ENCODE results near the gene UQCR11.

The UQCR11 gene

GRCh38 chr19:1613146-1613545 lies 7.9 kb upstream of the UQCR11 start:
- peaks cover 80% of the 10 kb centered on the region for H3K36me3 Mint-ChIP-seq (ENCODE audit: low read depth)
- no peaks in the 10 kb centered on the region for H3K9me3 Mint-ChIP-seq
- no peak for DNase-seq
- no peak overlapping the region for H3K4me3 Mint-ChIP-seq
- H3K4me1 Mint-ChIP-seq (ENCODE audit: low read depth): peaks cover 47% of the 10 kb centered on the region
- no peak overlapping the region for H3K27ac Mint-ChIP-seq
- H3K27me3 Mint-ChIP-seq: no peaks in the 10 kb centered on the region

- Mint-ChIP-seq H3K4me3 (no peak overlapping the region), H3K27me3 (no peaks in the 10 kb centered on the region), H3K36me3 (ENCODE audit: low read depth) (peaks cover 74% of the 10 kb centered on the region), H3K27ac (no peak overlapping the region), H3K4me1 (ENCODE audit: low read depth) (peaks cover 42% of the 10 kb centered on the region), H3K9me3 (no peaks in the 10 kb centered on the region)
- DNase-seq: no peak
Observed at GRCh38 chr19:1612114-1613086, 7.1 kb upstream of the UQCR11 start.

- peak overlapping the region; percentile 55 for H3K27ac Mint-ChIP-seq
- no peak for DNase-seq
- no peaks in the 10 kb centered on the region for H3K9me3 Mint-ChIP-seq
- H3K27me3 Mint-ChIP-seq: no peaks in the 10 kb centered on the region
- peaks cover 64% of the 10 kb centered on the region for H3K36me3 Mint-ChIP-seq (ENCODE audit: low read depth)
- H3K4me3 Mint-ChIP-seq: no peak overlapping the region
- peaks cover 40% of the 10 kb centered on the region for H3K4me1 Mint-ChIP-seq (ENCODE audit: low read depth)
Observed at GRCh38 chr19:1611353-1611752, 6.1 kb upstream of the UQCR11 start.

DNA sequence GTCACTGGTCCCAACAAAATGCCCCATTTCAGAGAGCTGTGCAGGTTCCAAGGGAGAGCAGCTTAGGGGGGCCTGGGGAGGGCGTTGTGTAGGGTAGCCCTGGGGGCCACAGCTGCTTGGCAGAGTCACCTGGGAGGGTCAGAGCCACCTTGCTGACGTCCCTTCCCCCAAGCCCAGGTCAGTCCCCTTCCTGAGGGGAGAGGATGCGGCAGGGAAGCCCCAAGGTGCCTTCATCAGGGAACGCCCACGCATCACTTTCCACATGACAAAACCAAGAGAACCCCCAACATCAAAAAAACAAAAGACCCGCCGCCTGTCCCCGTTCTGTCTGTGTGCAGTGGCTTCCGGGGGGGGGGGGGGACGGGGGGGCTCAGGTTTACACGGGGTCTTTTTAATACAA lies 5.3 kb upstream of the UQCR11 start:
- Mint-ChIP-seq H3K4me1 (ENCODE audit: low read depth) (peaks cover 45% of the 10 kb centered on the region), H3K9me3 (no peaks in the 10 kb centered on the region), H3K27me3 (no peaks in the 10 kb centered on the region), H3K36me3 (ENCODE audit: low read depth) (peaks cover 56% of the 10 kb centered on the region), H3K4me3 (no peak overlapping the region), H3K27ac (no peak overlapping the region)
- no peak for DNase-seq

GRCh38 chr19:1609680-1610474 lies 4.6 kb upstream of the UQCR11 start:
- no peak for DNase-seq
- H3K9me3 Mint-ChIP-seq: no peaks in the 10 kb centered on the region
- no peaks in the 10 kb centered on the region for H3K27me3 Mint-ChIP-seq
- H3K27ac Mint-ChIP-seq: peak overlapping the region; percentile 50
- no peak overlapping the region for H3K4me3 Mint-ChIP-seq
- peaks cover 45% of the 10 kb centered on the region for H3K4me1 Mint-ChIP-seq (ENCODE audit: low read depth)
- H3K36me3 Mint-ChIP-seq (ENCODE audit: low read depth): peaks cover 52% of the 10 kb centered on the region

DNA sequence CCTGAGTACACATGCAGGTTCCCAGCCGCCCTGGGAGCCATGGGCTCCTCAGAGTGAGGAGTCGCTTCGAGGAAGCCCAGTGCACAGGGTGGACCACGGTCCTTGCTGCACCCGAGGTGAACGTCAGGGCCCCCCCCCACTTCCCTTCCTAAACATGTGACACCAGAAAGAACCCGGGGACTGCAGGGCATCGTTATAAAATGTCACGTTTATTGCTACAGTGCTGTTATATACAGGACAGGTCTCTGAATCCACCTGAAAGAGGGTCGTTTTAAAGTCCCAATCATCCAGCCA lies 3.8 kb upstream of the UQCR11 start:
- Mint-ChIP-seq H3K4me3 (no peak overlapping the region), H3K9me3 (no peaks in the 10 kb centered on the region), H3K27ac (peak overlapping the region; percentile 44), H3K36me3 (ENCODE audit: low read depth) (peaks cover 52% of the 10 kb centered on the region), H3K4me1 (ENCODE audit: low read depth) (peaks cover 48% of the 10 kb centered on the region), H3K27me3 (no peaks in the 10 kb centered on the region)
- DNase-seq: no peak

DNA sequence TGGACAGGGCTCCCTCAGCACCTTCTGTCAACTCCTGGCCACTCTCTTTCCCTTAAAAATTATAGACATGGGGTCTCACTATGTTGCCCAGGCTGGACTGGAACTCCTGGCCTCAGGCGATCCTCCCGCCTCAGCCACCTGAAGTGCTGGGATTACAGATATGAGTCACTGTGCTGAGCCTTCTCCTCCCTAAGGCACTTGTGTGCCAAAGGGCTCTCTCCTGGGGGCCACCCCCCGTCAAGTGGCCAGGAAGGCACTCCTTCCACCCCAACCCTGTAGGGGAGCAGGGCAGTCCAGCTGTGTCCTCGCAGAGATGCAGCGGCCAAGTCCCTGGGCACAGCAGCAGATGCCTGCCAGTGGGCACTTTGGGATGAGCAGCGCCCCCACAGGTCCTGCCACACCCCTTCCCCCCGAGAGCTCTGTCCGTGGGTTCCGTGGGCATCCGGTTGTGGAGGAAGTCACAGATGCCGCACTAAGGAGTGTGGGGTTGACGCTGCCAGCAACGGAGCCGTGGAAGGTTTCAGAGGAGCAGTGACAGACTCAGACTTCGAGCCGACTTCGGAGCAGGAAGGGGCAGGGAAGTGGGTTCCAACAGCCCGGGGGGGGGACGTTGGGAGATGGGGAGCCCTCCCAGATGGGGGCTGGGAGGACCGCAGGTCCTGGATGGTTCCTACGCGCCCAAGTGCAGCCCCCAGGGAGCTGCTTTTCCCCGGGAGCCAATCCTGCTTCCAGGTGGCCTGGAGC lies 3.3 kb upstream of the UQCR11 start:
- peaks cover 48% of the 10 kb centered on the region for H3K36me3 Mint-ChIP-seq (ENCODE audit: low read depth)
- H3K27me3 Mint-ChIP-seq: no peaks in the 10 kb centered on the region
- no peak overlapping the region for H3K4me3 Mint-ChIP-seq
- H3K4me1 Mint-ChIP-seq (ENCODE audit: low read depth): peaks cover 53% of the 10 kb centered on the region
- peak overlapping the region; percentile 40 for H3K27ac Mint-ChIP-seq
- DNase-seq: peak; percentile 51
- no peaks in the 10 kb centered on the region for H3K9me3 Mint-ChIP-seq

DNA sequence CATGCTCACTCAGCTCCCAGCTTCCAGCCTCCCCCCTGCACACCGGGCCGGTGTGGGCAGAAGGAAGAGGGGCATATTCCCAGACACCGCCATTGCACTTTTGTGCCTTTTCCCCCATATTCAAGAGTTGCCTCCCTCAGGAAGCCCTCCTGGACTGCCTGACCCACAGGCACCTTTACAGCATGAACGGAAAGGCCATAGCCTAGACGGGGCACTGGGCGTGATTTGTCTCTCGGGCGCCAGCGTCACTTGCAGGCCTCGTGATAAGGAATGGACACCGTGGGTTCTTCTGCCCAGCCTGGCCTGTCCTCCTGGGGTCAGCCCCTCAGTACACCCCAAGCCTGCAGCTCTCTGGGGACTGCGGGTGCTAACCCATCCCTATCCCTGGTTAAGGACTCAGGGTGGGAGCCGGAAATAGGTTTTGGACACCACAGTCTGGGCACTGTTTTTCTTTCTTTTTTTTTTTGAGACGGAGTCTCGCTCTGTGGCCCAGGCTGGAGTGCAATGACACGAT lies 933 bp upstream of the UQCR11 start:
- Mint-ChIP-seq H3K9me3 (no peaks in the 10 kb centered on the region), H3K4me1 (ENCODE audit: low read depth) (peaks cover 64% of the 10 kb centered on the region), H3K27me3 (no peaks in the 10 kb centered on the region), H3K27ac (peak overlapping the region; percentile 98), H3K4me3 (peak overlapping the region; percentile 84), H3K36me3 (ENCODE audit: low read depth) (peaks cover 47% of the 10 kb centered on the region)
- no peak for DNase-seq

DNA sequence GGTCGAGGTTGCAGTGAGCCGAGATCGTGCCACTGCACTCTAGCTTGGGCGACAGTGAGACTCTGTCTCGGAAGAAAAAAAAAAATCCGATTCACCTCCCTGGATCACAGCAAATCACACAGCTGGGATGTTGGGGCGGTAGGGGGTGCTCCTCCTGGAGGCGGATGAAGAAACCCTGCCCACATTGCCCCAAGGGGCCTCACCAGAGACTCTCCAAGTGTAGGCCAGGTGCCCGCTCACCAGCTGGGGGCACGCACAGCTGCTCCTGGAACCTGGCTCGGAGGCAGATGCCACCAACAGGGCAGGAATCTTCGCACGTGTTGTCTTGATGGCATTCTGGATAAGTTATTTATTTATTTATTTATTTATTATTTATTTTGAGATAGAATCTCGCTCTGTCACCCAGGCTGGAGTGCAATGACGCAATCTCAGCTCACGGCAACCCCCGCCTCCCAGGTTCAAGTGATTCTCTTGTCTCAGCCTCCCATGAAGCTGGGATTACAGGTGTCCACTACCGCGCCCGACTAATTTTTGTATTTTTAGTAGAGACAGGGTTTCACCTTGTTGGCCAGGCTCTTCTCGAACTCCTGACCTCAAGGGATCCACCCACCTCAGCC lies 3.1 kb downstream of the UQCR11 start:
- Mint-ChIP-seq H3K36me3 (ENCODE audit: low read depth) (peaks cover 63% of the 10 kb centered on the region), H3K4me1 (ENCODE audit: low read depth) (peaks cover 36% of the 10 kb centered on the region), H3K9me3 (no peaks in the 10 kb centered on the region), H3K4me3 (no peak overlapping the region), H3K27ac (peak overlapping the region; percentile 87), H3K27me3 (no peaks in the 10 kb centered on the region)
- no peak for DNase-seq

GRCh38 chr19:1601613-1602064 lies 3.6 kb downstream of the UQCR11 start:
- H3K4me1 Mint-ChIP-seq (ENCODE audit: low read depth): peaks cover 32% of the 10 kb centered on the region
- peak overlapping the region; percentile 79 for H3K27ac Mint-ChIP-seq
- H3K36me3 Mint-ChIP-seq (ENCODE audit: low read depth): peaks cover 69% of the 10 kb centered on the region
- no peaks in the 10 kb centered on the region for H3K27me3 Mint-ChIP-seq
- H3K4me3 Mint-ChIP-seq: no peak overlapping the region
- H3K9me3 Mint-ChIP-seq: no peaks in the 10 kb centered on the region
- DNase-seq: no peak

DNA sequence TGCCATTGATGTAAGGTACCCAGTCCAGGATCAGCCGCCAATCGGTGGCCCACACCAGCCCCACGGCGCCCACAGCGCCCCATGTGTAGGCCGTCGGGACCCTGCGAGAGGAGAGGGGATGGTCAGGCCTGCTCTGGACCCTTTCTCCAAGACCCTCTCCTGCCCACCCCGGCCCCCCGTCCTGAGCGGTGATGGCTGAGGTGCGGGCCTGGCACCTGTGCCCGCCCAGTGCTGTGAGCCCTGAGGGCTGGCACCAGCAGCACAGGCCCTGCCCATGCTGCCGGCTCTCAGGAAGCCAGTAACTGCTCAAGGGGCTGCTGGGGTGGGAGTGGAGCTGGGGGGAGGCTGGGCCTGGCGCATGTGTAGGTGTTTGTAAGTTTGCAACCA lies 5.8 kb downstream of the UQCR11 start:
- Mint-ChIP-seq H3K4me1 (ENCODE audit: low read depth) (peaks cover 24% of the 10 kb centered on the region), H3K27ac (peak overlapping the region; percentile 22), H3K4me3 (no peak overlapping the region), H3K9me3 (no peaks in the 10 kb centered on the region), H3K27me3 (no peaks in the 10 kb centered on the region), H3K36me3 (ENCODE audit: low read depth) (peaks cover 79% of the 10 kb centered on the region)
- no peak for DNase-seq

- H3K4me3 Mint-ChIP-seq: no peak overlapping the region
Observed at GRCh38 chr19:1598777-1599459, 6.3 kb downstream of the UQCR11 start.

DNA sequence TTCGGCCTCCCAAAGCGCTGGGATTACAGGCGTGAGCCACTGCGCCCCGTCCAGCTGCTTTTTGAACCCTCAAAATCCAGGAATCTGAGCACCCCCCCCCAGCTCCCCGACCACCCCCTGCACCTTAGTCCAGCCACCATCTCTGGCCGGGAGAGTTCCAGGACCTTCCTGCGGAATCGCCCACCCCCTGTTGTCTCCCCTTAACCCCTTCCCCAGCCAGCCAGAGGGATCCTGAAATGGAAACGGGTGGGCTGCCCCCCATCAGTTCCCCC lies 11.8 kb downstream of the UQCR11 start:
- Mint-ChIP-seq H3K9me3 (no peaks in the 10 kb centered on the region), H3K27ac (peak overlapping the region; percentile 50), H3K4me3 (peak overlapping the region; percentile 86), H3K27me3 (no peaks in the 10 kb centered on the region), H3K36me3 (ENCODE audit: low read depth) (peaks cover 76% of the 10 kb centered on the region), H3K4me1 (ENCODE audit: low read depth) (peaks cover 20% of the 10 kb centered on the region)
- DNase-seq: no peak

More at GRCh38 chr19:1598777-1599459, 6.3 kb downstream of the UQCR11 start:
- no peak overlapping the region for H3K27ac Mint-ChIP-seq
- no peak for DNase-seq
- peaks cover 77% of the 10 kb centered on the region for H3K36me3 Mint-ChIP-seq (ENCODE audit: low read depth)
- H3K9me3 Mint-ChIP-seq: no peaks in the 10 kb centered on the region
- no peaks in the 10 kb centered on the region for H3K27me3 Mint-ChIP-seq
- H3K4me1 Mint-ChIP-seq (ENCODE audit: low read depth): peaks cover 19% of the 10 kb centered on the region

Measured in activated T-cell treated with anti-CD3 and anti-CD28 coated beads, Interleukin-2, amount 50 U/mL, for 24 hours (primary cell).